Activated naive CD4-positive, alpha-beta T cell treated with anti-CD3 and anti-CD28 coated beads, Interleukin-2, amount 50 U/mL, for 24 hours (primary cell): ENCODE results near the gene TICRR.
A peak's percentile ranks its signal among the peaks of the same experiment; 100 is the strongest.
"Not testable (repeated sequence)": the region's sequence is repeated elsewhere in the genome, so short reads cannot be mapped to it uniquely, and the experiment has no call there.

Source experiments
- H3K27ac Mint-ChIP-seq: one replicate; pipeline ENCODE4 v1.8.0; 2021; ENCODE audit warnings: mild to moderate bottlenecking, mixed read lengths
- H3K27me3 Mint-ChIP-seq: one replicate; pipeline ENCODE4 v1.8.0; 2021; ENCODE audit warnings: mixed read lengths
- H3K36me3 Mint-ChIP-seq: one replicate; pipeline ENCODE4 v1.8.0; 2021; ENCODE audit warnings: mixed read lengths
- H3K4me1 Mint-ChIP-seq: one replicate; pipeline ENCODE4 v1.8.0; 2021; ENCODE audit warnings: mixed read lengths
- H3K4me3 Mint-ChIP-seq: one replicate; pipeline ENCODE4 v1.8.0; 2021; ENCODE audit warnings: mild to moderate bottlenecking, mixed read lengths
- H3K9me3 Mint-ChIP-seq: one replicate; pipeline ENCODE4 v1.8.0; 2021; ENCODE audit warnings: mixed read lengths

The TICRR gene, protein sequence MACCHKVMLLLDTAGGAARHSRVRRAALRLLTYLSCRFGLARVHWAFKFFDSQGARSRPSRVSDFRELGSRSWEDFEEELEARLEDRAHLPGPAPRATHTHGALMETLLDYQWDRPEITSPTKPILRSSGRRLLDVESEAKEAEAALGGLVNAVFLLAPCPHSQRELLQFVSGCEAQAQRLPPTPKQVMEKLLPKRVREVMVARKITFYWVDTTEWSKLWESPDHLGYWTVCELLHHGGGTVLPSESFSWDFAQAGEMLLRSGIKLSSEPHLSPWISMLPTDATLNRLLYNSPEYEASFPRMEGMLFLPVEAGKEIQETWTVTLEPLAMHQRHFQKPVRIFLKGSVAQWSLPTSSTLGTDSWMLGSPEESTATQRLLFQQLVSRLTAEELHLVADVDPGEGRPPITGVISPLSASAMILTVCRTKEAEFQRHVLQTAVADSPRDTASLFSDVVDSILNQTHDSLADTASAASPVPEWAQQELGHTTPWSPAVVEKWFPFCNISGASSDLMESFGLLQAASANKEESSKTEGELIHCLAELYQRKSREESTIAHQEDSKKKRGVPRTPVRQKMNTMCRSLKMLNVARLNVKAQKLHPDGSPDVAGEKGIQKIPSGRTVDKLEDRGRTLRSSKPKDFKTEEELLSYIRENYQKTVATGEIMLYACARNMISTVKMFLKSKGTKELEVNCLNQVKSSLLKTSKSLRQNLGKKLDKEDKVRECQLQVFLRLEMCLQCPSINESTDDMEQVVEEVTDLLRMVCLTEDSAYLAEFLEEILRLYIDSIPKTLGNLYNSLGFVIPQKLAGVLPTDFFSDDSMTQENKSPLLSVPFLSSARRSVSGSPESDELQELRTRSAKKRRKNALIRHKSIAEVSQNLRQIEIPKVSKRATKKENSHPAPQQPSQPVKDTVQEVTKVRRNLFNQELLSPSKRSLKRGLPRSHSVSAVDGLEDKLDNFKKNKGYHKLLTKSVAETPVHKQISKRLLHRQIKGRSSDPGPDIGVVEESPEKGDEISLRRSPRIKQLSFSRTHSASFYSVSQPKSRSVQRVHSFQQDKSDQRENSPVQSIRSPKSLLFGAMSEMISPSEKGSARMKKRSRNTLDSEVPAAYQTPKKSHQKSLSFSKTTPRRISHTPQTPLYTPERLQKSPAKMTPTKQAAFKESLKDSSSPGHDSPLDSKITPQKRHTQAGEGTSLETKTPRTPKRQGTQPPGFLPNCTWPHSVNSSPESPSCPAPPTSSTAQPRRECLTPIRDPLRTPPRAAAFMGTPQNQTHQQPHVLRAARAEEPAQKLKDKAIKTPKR (N-terminal part only)

DNA sequence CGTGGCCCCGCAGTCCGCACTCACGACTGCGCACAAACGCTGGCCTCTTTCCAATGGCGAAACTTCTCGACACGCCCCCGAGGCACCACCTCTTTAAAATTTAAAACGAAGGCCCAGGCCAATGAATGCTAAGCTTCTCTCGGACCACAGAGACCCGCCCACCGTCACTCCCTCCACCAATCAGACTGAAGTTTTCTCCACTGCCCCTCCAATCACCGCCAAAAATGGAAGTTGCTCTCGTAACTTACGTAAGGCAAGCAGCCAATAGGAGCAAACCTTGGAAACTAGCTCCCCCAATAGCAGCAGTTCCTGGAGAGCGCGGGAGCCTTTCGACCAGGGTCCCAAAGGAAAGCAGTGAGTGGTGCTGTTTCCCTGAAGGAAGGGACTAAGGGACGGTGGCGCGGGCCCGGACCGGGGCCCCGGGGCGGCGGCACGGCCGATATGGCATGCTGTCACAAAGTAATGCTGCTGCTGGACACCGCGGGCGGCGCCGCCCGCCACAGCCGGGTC is at the start of gene TICRR:
TSS of gene TICRR (plus strand) at position 324 of the 510 bp plus-strand sequence. CDS start at position 442, 118 bp downstream.
- H3K4me3 Mint-ChIP-seq: peak within 1 kb of the TSS; percentile 81
- H3K36me3 Mint-ChIP-seq: no peaks in the 10 kb centered on the region
- H3K4me1 Mint-ChIP-seq: peaks cover 5% of the 10 kb centered on the region
- peaks cover 1% of the 10 kb centered on the region for H3K27me3 Mint-ChIP-seq
- peak within 1 kb of the TSS; percentile 84 for H3K27ac Mint-ChIP-seq
- no peaks in the 10 kb centered on the region for H3K9me3 Mint-ChIP-seq

DNA sequence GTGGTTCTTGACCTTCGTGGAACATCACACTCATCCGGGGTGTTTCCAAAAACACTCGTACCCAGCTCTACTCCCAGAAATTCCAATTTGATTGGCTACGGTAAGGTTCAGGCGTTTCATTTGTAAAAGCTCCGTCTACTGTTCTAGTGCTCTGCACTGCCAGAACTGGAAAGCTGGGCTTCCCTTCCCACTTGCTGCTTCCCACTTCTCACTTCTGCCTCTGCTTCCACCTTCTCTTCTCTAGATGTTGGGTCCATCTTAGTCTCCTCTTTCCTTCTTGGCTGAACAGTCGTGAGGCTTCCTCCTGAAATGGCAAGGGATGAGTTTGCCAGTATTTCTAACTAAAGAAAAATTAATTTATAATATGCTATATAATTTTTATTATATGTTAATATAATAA is 49.1 kb upstream of the TICRR start:
- H3K36me3 Mint-ChIP-seq: no peaks in the 10 kb centered on the region
- no peak overlapping the region for H3K27ac Mint-ChIP-seq
- H3K4me3 Mint-ChIP-seq: no peak overlapping the region
- no peaks in the 10 kb centered on the region for H3K9me3 Mint-ChIP-seq
- H3K27me3 Mint-ChIP-seq: no peaks in the 10 kb centered on the region
- H3K4me1 Mint-ChIP-seq: no peaks in the 10 kb centered on the region

DNA sequence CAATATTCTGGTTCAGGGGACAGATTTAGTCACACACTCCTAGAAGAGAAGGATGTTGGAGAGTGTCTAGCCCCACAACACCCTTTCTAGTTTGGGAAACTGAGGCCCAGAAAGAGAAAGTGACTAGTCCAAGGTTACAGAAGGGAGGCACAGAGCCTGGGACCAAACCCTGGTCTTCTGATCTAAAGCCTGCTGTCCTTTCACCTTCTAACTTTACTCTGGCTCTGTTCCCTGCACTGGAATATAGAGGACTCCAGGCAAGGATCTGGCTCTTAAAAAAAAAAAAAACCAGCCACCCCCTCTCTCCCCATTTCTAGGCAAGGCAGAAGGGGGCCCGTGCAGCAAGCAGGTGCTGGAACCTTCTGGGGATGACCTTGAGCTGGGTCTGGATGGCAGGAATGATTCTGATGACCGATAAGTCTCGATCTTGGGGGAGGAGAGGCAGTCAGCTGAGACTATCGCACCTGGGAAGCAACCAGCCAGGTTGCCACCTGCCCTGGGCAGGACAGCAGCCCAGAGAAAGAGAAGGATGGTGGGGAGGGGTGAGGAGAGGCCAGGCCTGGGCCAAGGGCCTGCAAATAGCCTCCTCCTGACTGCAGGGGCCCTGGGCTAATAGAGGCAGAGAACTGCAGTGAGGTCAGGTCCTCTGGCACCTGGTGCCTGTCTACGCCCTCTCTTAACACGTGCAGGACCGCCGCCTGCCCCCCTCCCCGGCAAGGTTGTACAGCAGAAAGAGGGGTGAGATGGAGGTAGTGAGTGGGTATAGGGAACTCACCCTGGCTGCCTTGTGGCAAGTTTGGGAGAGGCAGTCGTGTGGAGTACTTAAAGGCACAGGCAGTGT is 48.4 kb upstream of the TICRR start:
- no peak overlapping the region for H3K27ac Mint-ChIP-seq
- no peak overlapping the region for H3K4me3 Mint-ChIP-seq
- H3K4me1 Mint-ChIP-seq: no peaks in the 10 kb centered on the region
- H3K36me3 Mint-ChIP-seq: no peaks in the 10 kb centered on the region
- no peaks in the 10 kb centered on the region for H3K27me3 Mint-ChIP-seq
- no peaks in the 10 kb centered on the region for H3K9me3 Mint-ChIP-seq

DNA sequence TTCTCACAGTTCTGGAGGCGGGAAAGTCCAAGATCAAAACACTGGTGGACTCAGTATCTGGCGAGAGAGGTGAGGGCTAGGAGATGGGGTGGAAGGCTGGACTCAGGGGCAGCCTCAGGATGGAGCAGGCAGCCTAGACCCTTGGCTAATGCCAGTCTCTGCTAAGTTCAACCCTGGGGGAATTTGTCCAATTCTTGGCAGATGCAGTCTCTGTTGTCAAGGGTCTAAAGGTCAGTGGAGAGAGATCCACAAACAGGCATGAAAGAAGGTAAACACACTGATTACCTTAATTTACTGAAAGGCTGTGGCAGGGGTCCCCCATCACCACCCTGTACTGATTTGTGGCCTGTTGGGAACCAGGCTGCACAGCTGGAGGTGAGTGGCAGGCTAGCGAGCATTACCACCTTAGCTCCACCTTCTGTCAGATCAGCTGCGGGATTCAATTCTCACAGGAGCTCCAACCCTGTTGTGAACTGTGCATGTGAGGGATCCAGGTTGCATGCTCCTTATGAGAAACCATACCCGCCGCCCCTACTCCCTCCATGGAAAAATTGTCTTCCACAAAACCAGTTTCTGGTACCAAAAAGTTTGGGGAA is 46.4 kb upstream of the TICRR start:
- Mint-ChIP-seq H3K4me1 (no peaks in the 10 kb centered on the region), H3K27me3 (no peaks in the 10 kb centered on the region), H3K36me3 (no peaks in the 10 kb centered on the region), H3K4me3 (no peak overlapping the region), H3K27ac (no peak overlapping the region), H3K9me3 (no peaks in the 10 kb centered on the region)

DNA sequence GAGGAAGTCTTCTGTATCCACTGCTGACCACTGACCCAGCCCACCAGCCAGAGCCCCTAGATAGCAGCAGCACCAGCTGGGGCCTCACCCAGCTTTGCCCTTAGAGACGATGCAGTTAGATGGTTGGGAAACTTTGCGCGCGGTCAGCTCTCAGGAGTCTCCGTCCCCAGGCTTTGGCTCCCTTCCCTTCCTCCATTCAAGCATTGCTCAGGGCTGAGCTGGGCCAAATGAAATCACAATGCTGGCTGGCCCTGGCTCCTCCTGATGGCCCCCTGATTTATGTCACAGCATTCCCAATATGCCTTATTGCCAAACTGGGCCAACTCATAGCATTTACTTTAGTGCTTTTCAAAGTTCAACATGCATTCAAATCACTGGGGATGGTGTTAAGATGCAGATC is 44.3 kb upstream of the TICRR start:
- no peaks in the 10 kb centered on the region for H3K9me3 Mint-ChIP-seq

DNA sequence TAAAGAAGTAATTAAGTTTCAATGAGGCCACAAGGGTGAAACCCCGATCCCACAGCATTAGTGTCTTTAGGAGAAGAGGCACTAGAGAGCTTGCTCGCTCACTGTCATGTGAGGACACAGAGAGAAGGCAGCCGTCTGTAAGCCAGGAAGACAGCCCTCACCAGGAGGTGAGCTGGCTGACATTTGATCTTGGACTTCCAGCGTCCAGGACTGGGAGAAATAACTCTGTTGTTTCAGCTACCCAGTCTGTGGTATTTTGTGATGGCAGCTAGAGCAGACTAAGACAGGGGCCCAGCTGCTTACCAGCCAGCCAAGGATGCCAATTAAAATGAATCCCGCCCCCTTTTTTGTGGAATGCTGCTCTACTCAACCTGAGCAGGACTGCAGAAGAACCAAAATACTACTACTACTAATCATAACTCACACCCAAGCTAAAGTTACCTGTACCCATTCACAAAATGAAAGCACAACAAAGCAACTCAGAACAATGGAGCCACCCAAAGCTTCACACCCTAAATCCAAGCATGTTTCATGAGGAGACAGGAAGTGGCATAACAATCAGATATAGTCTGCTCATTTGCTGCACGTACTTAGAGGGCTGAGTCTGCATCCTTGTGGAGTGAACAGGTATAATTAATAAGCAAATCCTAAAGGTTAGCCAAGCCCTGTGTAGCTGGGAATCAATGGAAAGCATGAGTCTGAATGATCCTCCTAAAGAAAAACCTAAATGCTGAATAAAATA is 43.3 kb upstream of the TICRR start:
- Mint-ChIP-seq H3K4me3 (no peak overlapping the region), H3K9me3 (no peaks in the 10 kb centered on the region), H3K27ac (no peak overlapping the region), H3K36me3 (no peaks in the 10 kb centered on the region), H3K4me1 (no peaks in the 10 kb centered on the region), H3K27me3 (peaks cover 4% of the 10 kb centered on the region)

More for the DNA sequence above, 44.3 kb upstream of the TICRR start:
- peaks cover 4% of the 10 kb centered on the region for H3K27me3 Mint-ChIP-seq
- no peaks in the 10 kb centered on the region for H3K36me3 Mint-ChIP-seq
- no peak overlapping the region for H3K4me3 Mint-ChIP-seq
- no peaks in the 10 kb centered on the region for H3K4me1 Mint-ChIP-seq
- no peak overlapping the region for H3K27ac Mint-ChIP-seq

DNA sequence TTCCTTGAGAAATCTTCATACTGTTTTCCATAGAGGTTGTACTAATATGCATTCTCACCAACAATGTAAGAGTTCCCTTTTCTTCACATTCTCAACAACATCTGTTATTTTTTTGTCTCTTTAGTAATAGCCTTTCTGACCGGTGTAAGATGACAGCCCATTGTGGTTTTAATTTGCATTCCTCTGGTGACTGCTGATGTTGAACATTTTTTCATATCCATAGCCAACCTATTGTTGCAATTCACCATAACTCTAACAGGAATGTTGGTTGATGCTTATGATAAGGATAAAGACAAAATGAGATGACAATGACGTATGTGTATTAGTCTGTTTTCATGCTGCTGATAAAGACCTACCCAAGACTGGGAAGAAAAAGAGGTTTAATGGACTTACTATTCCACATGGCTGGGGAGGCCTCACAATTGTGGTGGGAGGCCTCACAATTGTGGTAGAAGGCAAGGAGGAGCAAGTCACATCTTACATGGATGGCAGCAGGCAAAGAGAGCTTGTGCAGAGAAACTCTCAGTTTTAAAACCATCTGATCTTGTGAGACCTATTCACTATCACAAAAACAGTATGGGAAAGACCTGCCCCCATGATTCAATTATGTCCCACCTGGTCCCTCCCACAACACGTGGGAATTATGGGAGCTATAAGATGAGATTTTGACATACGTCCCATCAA is 41.3 kb upstream of the TICRR start:
- Mint-ChIP-seq H3K27me3 (peaks cover 4% of the 10 kb centered on the region), H3K36me3 (no peaks in the 10 kb centered on the region), H3K9me3 (no peaks in the 10 kb centered on the region), H3K4me3 (no peak overlapping the region), H3K27ac (no peak overlapping the region), H3K4me1 (no peaks in the 10 kb centered on the region)

DNA sequence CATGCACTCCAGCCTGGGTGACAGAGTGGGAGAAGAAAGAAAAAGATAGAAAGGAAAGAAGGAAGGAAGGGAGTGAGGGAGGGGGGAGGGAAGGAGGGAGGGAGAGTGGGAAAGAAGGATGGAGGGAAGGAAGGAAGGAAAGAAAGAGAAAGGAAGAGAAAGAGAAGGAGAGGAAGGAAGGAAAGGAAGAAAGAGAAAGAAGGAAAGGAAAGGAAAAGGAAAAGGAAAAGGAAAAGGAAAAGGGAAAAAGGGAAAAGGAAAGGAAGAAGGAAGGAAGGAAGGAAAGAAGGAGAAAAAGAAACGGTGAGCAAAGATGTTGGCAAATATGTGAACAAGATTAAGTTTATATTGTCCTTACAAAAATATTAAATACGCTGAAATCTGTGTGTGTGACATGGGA is 36.2 kb upstream of the TICRR start:
- no peak overlapping the region for H3K4me3 Mint-ChIP-seq
- no peaks in the 10 kb centered on the region for H3K4me1 Mint-ChIP-seq
- peaks cover 8% of the 10 kb centered on the region for H3K27me3 Mint-ChIP-seq
- H3K9me3 Mint-ChIP-seq: no peaks in the 10 kb centered on the region
- H3K27ac Mint-ChIP-seq: no peak overlapping the region
- no peaks in the 10 kb centered on the region for H3K36me3 Mint-ChIP-seq

DNA sequence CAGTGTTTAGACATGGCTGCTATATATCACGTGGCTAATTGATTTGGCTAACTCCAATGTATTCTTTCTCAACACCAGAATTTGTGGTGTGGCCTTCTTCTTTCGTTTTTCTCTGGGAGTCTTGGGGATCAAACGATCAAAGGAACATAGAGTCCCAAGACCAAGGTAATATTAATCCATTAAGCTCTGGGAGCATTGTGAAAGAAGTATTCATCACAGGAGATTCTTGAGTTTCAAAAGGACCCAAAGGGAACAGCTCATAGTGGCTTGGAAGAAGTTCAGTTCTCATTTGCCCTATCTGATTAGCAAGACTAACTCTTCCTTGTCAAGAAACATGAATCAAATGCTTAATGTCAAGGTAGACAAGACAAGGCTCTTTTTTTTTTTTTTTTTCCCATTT is 32.9 kb upstream of the TICRR start:
- Mint-ChIP-seq H3K27me3 (peaks cover 8% of the 10 kb centered on the region), H3K9me3 (no peaks in the 10 kb centered on the region), H3K4me3 (no peak overlapping the region), H3K36me3 (no peaks in the 10 kb centered on the region), H3K4me1 (no peaks in the 10 kb centered on the region), H3K27ac (no peak overlapping the region)

DNA sequence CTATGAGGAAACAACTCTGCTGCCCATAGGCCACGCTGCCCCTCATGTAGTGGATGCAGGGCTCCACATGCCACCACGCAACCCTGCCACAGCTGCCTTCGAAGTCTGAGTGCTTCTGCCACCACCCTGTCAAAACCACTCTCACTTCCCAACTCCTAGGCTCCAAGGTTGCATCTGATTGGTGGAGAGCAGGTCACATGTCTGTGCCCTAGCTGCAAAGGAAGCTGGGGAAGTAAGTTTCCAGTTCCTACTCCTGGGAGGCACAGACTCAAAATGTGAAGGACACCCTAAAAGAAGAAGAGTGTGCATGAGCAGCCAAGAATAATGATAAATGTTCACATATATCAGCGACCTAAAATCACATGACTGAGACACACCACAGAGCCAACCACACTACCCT is 31.9 kb upstream of the TICRR start:
- Mint-ChIP-seq H3K27ac (no peak overlapping the region), H3K27me3 (peaks cover 8% of the 10 kb centered on the region), H3K36me3 (no peaks in the 10 kb centered on the region), H3K4me1 (no peaks in the 10 kb centered on the region), H3K9me3 (no peaks in the 10 kb centered on the region), H3K4me3 (no peak overlapping the region)

DNA sequence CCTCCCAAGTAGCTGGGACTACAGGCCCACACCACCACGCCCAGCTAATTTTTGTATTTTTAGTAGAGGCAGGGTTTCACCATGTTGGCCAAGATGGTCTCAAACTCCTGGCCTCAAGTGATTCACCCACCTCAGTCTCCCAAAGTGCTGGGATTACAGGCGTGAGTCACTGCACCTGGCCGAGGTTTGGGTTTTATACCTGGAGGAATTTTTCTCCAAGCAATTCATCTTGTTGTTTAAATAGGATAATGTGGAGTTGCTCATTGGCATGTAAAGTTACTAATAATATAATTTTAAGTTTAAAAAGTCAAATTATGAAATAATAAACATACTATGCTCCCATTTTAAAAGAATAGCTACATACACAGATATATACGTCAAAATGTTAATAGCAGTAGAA is 26.1 kb upstream of the TICRR start:
- H3K4me3 Mint-ChIP-seq, H3K36me3 Mint-ChIP-seq, H3K4me1 Mint-ChIP-seq, H3K27ac Mint-ChIP-seq, H3K9me3 Mint-ChIP-seq, H3K27me3 Mint-ChIP-seq: not testable (repeated sequence)

DNA sequence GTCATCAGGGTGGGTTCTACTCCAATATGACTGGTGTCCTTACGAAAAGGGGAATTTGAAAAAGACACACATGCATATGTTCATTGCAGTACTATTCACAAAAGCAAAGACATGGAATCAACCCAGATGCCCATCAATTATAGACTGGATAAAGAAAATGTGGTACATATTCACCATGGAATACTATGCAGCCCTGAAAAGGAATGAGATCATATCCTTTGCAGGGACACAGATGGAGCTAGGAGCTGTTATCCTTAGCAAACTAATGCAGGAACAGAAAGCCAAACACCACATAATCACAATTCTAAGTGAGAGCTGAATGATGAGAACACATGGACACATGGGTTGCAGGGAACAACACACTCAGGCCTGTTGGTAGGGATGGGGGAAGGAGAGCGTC is 24.8 kb upstream of the TICRR start:
- Mint-ChIP-seq H3K4me3 (no peak overlapping the region), H3K36me3 (no peaks in the 10 kb centered on the region), H3K27me3 (peaks cover 6% of the 10 kb centered on the region), H3K4me1 (no peaks in the 10 kb centered on the region), H3K9me3 (no peaks in the 10 kb centered on the region), H3K27ac (no peak overlapping the region)

DNA sequence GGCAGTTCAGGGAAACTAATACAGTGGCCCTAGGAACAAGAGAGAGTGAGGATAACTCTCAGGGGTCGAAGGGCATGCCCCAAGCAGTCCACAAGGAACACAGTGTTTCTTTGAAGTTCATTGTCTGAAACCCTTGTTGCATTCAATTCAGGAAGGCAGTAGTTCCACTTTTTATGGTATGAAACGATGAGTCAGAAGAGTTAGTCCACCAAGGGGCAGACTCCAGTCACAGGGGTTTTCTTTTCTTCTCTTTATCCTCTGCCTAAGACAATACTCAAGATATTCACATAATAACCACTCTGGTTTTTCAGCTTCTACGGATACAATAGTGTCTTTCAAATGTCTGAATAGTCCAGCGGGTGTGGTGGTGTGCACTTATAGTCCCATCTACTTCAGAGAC is 23.7 kb upstream of the TICRR start:
- Mint-ChIP-seq H3K4me1 (no peaks in the 10 kb centered on the region), H3K4me3 (no peak overlapping the region), H3K27me3 (peaks cover 5% of the 10 kb centered on the region)

More for the DNA sequence above, 23.7 kb upstream of the TICRR start:
- Mint-ChIP-seq H3K9me3 (no peaks in the 10 kb centered on the region), H3K27ac (no peak overlapping the region), H3K36me3 (no peaks in the 10 kb centered on the region)
